Measurements from ENCODE around the gene KCNH1.

The KCNH1 gene

DNA sequence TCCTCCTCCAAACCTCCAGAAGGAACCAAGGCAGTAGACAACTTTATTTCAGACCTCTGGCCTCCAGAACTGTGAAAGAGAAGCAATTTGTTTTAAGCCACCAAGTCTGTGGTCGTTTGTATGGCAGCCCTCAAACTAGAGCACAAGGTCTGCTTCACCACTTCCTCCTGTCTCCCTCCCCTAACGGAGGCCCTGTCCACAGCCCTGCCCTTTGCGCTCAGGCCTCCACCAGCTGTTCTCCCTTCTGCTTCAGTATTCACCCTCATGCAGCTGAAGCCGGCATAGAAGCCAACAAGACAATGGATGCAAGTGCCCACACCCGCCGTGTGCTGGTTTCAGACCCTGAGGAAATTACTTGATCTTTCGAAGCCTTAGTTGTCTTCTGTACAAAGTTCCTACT, 441.2 kb downstream of the KCNH1 start:
- no peak for DNase-seq (ENCODE audit: low read depth)
- TF ChIP-seq, protein P1, sequence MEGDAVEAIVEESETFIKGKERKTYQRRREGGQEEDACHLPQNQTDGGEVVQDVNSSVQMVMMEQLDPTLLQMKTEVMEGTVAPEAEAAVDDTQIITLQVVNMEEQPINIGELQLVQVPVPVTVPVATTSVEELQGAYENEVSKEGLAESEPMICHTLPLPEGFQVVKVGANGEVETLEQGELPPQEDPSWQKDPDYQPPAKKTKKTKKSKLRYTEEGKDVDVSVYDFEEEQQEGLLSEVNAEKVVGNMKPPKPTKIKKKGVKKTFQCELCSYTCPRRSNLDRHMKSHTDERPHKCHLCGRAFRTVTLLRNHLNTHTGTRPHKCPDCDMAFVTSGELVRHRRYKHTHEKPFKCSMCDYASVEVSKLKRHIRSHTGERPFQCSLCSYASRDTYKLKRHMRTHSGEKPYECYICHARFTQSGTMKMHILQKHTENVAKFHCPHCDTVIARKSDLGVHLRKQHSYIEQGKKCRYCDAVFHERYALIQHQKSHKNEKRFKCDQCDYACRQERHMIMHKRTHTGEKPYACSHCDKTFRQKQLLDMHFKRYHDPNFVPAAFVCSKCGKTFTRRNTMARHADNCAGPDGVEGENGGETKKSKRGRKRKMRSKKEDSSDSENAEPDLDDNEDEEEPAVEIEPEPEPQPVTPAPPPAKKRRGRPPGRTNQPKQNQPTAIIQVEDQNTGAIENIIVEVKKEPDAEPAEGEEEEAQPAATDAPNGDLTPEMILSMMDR (conservative IDR thresholded peaks at IDR 0.05; ENCODE audit: control insufficient read depth, insufficient read depth, low read depth, low read length) = no peak
- no peak overlapping the region for H3K4me3 ChIP-seq (ENCODE audit: control insufficient read depth, low read depth, low read length)

DNA sequence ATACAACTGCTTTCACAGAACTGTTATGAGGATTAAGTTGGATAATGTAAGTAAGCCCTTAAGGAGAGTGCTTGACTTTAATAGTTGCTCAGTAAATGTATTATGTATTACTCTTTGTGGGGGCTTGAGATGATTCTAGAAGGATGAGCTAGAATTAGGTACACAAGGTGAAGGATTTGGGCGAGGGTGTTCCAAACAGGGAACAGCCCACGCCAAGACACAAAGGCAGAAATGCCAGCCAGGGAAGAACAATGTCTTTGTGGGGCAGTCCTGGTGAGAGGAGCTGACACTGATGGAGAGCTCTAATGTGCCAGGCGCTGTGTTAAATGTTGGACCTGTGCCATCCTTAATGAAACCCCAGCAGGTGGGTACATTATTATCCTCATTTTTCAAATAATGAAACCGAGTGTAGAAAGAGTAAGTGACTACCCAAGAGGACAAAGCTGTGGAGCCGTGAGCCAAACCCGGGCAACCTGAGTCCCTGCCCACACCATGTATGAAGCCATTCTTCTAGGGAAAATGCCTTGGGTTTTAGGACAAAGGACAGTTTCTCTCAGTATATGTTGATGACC, 442.8 kb downstream of the KCNH1 start:
- H3K4me3 ChIP-seq (ENCODE audit: control insufficient read depth, low read depth, low read length) = no peak overlapping the region
- TF ChIP-seq, protein P1 (conservative IDR thresholded peaks at IDR 0.05; ENCODE audit: control insufficient read depth, insufficient read depth, low read depth, low read length) = no peak
- no peak for DNase-seq (ENCODE audit: low read depth)

DNA sequence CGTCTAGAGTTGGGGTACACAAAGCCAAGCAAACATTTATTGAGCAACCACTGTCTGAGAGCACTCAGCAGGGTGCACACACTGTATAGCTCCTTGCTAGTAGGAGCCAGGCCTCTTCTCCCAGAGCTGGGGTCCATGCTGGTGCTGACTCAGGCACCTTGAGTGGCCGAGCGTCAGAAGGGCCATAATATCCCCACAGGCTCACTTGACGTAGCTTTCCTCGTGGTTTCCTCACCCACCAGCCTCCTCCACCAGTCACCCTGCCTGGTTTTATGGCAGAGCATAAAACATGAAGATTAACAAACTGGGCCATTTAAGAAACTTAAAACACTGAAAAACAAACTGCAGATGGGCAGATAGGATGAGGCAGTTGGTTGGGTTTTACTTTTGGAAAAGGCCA, 443.7 kb downstream of the KCNH1 start:
- H3K4me3 ChIP-seq (ENCODE audit: control insufficient read depth, low read depth, low read length) = no peak overlapping the region
- no peak for DNase-seq (ENCODE audit: low read depth)
- TF ChIP-seq, protein P1 (conservative IDR thresholded peaks at IDR 0.05; ENCODE audit: control insufficient read depth, insufficient read depth, low read depth, low read length) = no peak

DNA sequence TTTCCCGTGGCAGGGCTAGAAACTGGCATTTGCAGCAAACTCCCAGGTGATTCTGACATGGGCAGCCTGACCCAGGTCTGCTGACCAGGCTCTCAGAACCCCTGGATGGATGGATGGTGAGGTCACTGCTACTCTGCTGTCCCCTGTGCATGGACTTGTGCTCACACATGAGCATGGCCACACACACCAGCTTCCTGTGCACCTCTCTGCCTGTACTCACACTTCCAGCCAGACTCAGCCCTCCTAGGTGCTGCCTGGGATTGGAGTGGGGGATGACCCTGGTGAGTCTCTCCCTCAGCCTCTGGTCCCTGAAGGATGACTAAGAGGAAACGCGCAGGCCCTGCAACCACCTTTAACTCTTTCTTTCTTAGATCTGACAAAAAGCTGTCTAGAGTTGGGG, 444.1 kb downstream of the KCNH1 start:
- H3K4me3 ChIP-seq (ENCODE audit: control insufficient read depth, low read depth, low read length) = no peak overlapping the region
- DNase-seq (ENCODE audit: low read depth) = no peak
- TF ChIP-seq, protein P1 (conservative IDR thresholded peaks at IDR 0.05; ENCODE audit: control insufficient read depth, insufficient read depth, low read depth, low read length) = no peak

DNA sequence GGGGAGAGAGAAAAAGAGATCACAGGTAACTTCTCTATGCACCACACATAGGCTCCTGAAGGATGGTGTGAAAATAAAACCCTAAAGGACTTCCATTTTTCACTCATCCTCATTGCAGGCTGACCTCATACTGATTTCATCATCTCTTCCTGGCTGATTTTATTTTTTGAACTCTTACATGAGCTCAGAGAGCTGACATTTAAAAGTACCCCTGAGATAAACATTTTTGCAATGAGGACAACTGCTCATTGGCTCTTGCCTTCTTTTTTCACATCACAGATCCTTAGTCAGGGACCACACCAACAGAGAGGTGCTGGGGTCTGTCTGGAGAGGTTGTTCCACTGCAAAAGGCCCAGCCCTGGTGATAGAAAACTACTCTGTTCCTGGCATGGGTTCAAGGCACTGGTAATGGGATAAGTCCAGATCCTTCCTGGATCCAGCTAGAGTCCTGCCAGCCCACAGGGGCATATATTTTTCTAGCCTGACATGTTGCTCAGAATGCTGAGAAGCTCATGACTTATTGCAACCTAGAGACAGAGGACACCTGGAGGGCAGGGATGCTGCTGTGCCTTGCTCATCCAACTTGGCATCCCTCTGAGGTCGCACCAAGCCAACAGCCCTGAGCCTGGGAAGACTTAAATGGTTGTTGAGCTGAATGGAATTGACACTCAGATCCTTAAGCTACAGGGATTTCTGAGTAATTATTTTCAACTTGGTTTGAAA, 445.3 kb downstream of the KCNH1 start:
- DNase-seq (ENCODE audit: low read depth) = peak; percentile 1
- TF ChIP-seq, protein P1 (conservative IDR thresholded peaks at IDR 0.05; ENCODE audit: control insufficient read depth, insufficient read depth, low read depth, low read length) = no peak
- H3K4me3 ChIP-seq (ENCODE audit: control insufficient read depth, low read depth, low read length) = no peak overlapping the region

DNA sequence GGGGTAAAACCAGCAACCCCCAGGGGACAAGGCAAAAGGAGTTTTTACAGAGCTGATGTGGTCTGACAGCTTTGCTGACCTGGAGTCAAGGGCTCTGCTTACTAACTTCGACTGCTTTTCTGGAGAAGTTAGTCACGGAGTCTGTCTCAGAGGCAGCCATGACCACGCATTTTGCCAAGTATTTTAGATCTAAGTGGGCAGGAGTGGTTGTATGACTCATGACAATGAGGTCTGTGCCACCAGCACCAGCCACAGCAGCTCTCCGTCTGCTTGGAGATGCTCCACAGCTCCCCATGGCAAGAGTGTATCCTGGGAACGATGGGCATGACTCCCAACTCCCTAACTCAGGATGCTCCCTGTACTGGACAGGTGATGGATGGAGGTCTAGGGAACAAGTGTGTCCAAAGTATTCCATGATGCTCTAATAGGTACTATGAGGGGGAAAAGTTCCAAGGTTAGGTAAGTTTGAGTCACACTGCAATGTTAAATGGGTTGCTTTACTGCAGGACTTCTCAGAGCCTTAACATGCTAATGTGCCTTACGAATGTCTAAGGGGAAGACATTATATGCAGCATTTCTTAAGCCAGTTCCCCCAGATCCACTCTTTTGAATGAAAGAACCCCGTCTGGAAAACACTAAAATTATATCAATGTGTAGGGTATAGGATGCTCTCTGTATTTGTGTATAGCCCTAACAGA, 446.2 kb downstream of the KCNH1 start:
- no peak overlapping the region for H3K4me3 ChIP-seq (ENCODE audit: control insufficient read depth, low read depth, low read length)
- DNase-seq (ENCODE audit: low read depth) = no peak

More for the DNA sequence above, 446.2 kb downstream of the KCNH1 start:
- TF ChIP-seq, protein P1 (conservative IDR thresholded peaks at IDR 0.05; ENCODE audit: control insufficient read depth, insufficient read depth, low read depth, low read length) = no peak
